ENCODE data around the gene SEC14L6. TPM values are rescaled to one million over a fixed set of nuclear protein-coding genes. Genes with fewer than 3 reads are reported as not detected.
"Not testable (repeated sequence)": the region's sequence is repeated elsewhere in the genome, so short reads cannot be mapped to it uniquely, and the experiment has no call there.

The SEC14L6 gene
- 0.53 TPM for polyA plus RNA-seq (2013, experiment 1 of 2)
- 0.53 TPM for polyA plus RNA-seq (2013, experiment 2 of 2)

- H3K27ac ChIP-seq (ENCODE audit: low read depth, low read length) = no peak within 1 kb of the TSS
- H3K4ac ChIP-seq (ENCODE audit: low read depth, low read length) = no peak within 1 kb of the TSS
- H3K79me2 ChIP-seq (ENCODE audit: control insufficient read depth, insufficient read depth, low read length) = no peaks in the 10 kb centered on the region
- H3K9ac ChIP-seq (ENCODE audit: low read length) = no peak within 1 kb of the TSS
- no peaks in the 10 kb centered on the region for H3K79me1 ChIP-seq (ENCODE audit: low read length)
- no peak within 1 kb of the TSS for H2BK5ac ChIP-seq (ENCODE audit: low read length)
- H3K4me3 ChIP-seq (ENCODE audit: low read length) = no peak within 1 kb of the TSS
- H3K56ac ChIP-seq (ENCODE audit: low read length) = no peak within 1 kb of the TSS
- no peaks in the 10 kb centered on the region for H3K27me3 ChIP-seq (ENCODE audit: insufficient read depth, low read length, poor library complexity)
- no peak within 1 kb of the TSS for H4K8ac ChIP-seq (ENCODE audit: low read depth, low read length)
- no CpG with 5 or more reads among the region's 7 CpGs for WGBS (ENCODE audit: extremely low coverage, insufficient coverage, low lambda C conversion rate)
- no peak for DNase-seq
- no peak within 1 kb of the TSS for H3K4me2 ChIP-seq (ENCODE audit: low read length)
- H2BK120ac ChIP-seq (ENCODE audit: low read depth, low read length) = no peak within 1 kb of the TSS
- H2AK5ac ChIP-seq (ENCODE audit: low read length) = no peak within 1 kb of the TSS
- H3K4me1 ChIP-seq (ENCODE audit: control insufficient read depth, low read depth, low read length) = no peaks in the 10 kb centered on the region
- H3K18ac ChIP-seq (ENCODE audit: low read length) = no peak within 1 kb of the TSS
- no peak within 1 kb of the TSS for H3K23ac ChIP-seq (ENCODE audit: low read length)
- no peaks in the 10 kb centered on the region for H3K36me3 ChIP-seq (ENCODE audit: control insufficient read depth, insufficient read depth, low read length)
- no peak within 1 kb of the TSS for H4K5ac ChIP-seq (ENCODE audit: low read length)
- no peak within 1 kb of the TSS for H2BK15ac ChIP-seq (replicated peaks; ENCODE audit: low read depth)
These were observed at the start of gene SEC14L6 for GRCh38 chr22:30546616-30547015. Gene SEC14L6 (minus strand): TSS chr22:30546741. CDS start chr22:30546682, 59 bp downstream.

DNA sequence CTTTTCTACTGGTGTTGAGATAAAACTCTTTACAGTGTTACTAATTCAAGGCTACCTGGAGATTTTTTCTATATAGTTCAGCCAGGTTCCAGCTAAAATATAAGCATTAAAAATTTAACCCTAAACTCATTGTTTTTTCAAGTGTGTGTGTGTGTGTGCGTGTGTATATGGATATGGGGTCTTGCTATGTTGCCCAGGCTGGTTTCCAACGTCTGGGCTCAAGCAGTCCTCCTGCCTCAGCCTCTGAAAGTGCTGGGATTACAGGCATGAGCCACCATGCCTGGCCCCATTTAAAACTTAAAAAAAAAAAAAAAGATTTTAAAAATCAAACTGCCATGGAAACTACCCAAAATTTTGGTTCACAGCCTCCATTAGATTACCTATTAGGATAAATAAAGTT is 49.7 kb upstream of the SEC14L6 start:
- Histone ChIP-seq H3K9ac (ENCODE audit: low read length) (no peak overlapping the region), H2BK15ac (replicated peaks; ENCODE audit: low read depth) (no peak overlapping the region), H3K79me1 (ENCODE audit: low read length) (peaks cover 3% of the 10 kb centered on the region), H4K8ac (ENCODE audit: low read depth, low read length) (no peak overlapping the region), H3K36me3 (ENCODE audit: control insufficient read depth, insufficient read depth, low read length) (no peaks in the 10 kb centered on the region), H3K18ac (ENCODE audit: low read length) (no peak overlapping the region), H4K5ac (ENCODE audit: low read length) (no peak overlapping the region), H2AK5ac (ENCODE audit: low read length) (no peak overlapping the region), H3K4me3 (ENCODE audit: low read length) (no peak overlapping the region), H3K27ac (ENCODE audit: low read depth, low read length) (no peak overlapping the region), H3K27me3 (ENCODE audit: insufficient read depth, low read length, poor library complexity) (no peaks in the 10 kb centered on the region), H3K23ac (ENCODE audit: low read length) (no peak overlapping the region), H3K56ac (ENCODE audit: low read length) (no peak overlapping the region), H2BK5ac (ENCODE audit: low read length) (no peak overlapping the region), H3K4ac (ENCODE audit: low read depth, low read length) (no peak overlapping the region), H3K79me2 (ENCODE audit: control insufficient read depth, insufficient read depth, low read length) (peaks cover 3% of the 10 kb centered on the region), H3K4me1 (ENCODE audit: control insufficient read depth, low read depth, low read length) (no peaks in the 10 kb centered on the region), H3K4me2 (ENCODE audit: low read length) (no peak overlapping the region), H2BK120ac (ENCODE audit: low read depth, low read length) (no peak overlapping the region)
- DNase-seq = no peak
- WGBS (ENCODE audit: extremely low coverage, insufficient coverage, low lambda C conversion rate) = no CpG with 5 or more reads among the region's 2 CpGs

- H3K27me3 ChIP-seq (ENCODE audit: insufficient read depth, low read length, poor library complexity); H3K27ac ChIP-seq (ENCODE audit: low read depth, low read length); H2AK5ac ChIP-seq (ENCODE audit: low read length); H3K23ac ChIP-seq (ENCODE audit: low read length); H3K4me1 ChIP-seq (ENCODE audit: control insufficient read depth, low read depth, low read length); H2BK120ac ChIP-seq (ENCODE audit: low read depth, low read length); H3K4me2 ChIP-seq (ENCODE audit: low read length); H3K56ac ChIP-seq (ENCODE audit: low read length); H2BK5ac ChIP-seq (ENCODE audit: low read length); H4K5ac ChIP-seq (ENCODE audit: low read length); H4K8ac ChIP-seq (ENCODE audit: low read depth, low read length); H2BK15ac ChIP-seq (replicated peaks; ENCODE audit: low read depth); H3K36me3 ChIP-seq (ENCODE audit: control insufficient read depth, insufficient read depth, low read length); H3K4me3 ChIP-seq (ENCODE audit: low read length); H3K18ac ChIP-seq (ENCODE audit: low read length); DNase-seq; H3K4ac ChIP-seq (ENCODE audit: low read depth, low read length); H3K9ac ChIP-seq (ENCODE audit: low read length): not testable (repeated sequence)
- peaks cover 21% of the 10 kb centered on the region for H3K79me2 ChIP-seq (ENCODE audit: control insufficient read depth, insufficient read depth, low read length)
- H3K79me1 ChIP-seq (ENCODE audit: low read length) = peaks cover 12% of the 10 kb centered on the region
- no CpG with 5 or more reads among the region's 18 CpGs for WGBS (ENCODE audit: extremely low coverage, insufficient coverage, low lambda C conversion rate)
These were observed 45.8 kb upstream of the SEC14L6 start for GRCh38 chr22:30592360-30592713.

DNA sequence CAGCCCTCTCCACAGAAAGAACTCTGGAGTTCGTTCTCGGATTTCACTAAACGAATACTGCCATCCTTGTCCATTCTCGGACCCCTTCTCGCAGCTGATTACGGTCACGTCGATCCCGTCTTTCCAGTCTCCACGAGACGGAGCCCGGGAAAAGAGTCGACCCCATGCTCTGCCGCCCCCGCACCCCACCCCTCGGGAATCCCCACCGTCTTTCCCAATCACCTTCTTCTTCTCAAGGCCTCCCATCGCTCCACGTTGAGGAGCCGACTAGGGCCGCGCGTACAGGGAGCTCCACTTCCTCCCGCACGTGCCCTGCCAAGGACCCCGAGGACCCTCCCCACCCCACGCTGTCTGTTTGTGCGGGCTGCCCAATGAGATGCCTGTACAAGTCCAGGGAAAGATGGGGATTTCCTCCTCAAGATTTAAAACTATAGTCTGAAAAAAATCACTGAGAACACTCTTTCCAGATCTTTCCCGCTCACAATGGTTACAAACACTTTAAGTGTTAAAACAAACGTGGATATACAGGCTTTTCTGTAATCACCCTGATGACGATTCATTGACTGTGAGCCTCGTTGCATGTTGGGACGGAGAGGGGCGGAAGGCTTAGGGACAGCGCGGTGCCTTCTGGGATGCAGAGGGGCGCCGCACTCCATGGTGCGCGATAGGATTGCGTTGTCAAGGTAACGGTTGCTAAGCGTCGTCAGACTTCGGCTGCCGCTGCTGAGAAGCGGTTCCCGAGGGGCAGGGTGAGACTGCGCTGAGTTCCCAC is 45.2 kb upstream of the SEC14L6 start, which contains the start of gene PES1:
TSS of gene PES1 (minus strand) at position 323 of the 772 bp plus-strand sequence. CDS start at position 246, 77 bp downstream.
- peak within 1 kb of the TSS; percentile 93 for H3K4me3 ChIP-seq (ENCODE audit: low read length)
- peaks cover 12% of the 10 kb centered on the region for H3K79me1 ChIP-seq (ENCODE audit: low read length)
- peak within 1 kb of the TSS; percentile 18 for H3K18ac ChIP-seq (ENCODE audit: low read length)
- H3K27me3 ChIP-seq (ENCODE audit: insufficient read depth, low read length, poor library complexity) = no peaks in the 10 kb centered on the region
- peaks cover 3% of the 10 kb centered on the region for H3K4me1 ChIP-seq (ENCODE audit: control insufficient read depth, low read depth, low read length)
- H3K36me3 ChIP-seq (ENCODE audit: control insufficient read depth, insufficient read depth, low read length) = peaks cover 14% of the 10 kb centered on the region
- H2AK5ac ChIP-seq (ENCODE audit: low read length) = no peak within 1 kb of the TSS
- H4K5ac ChIP-seq (ENCODE audit: low read length) = no peak within 1 kb of the TSS
- H2BK15ac ChIP-seq (replicated peaks; ENCODE audit: low read depth) = no peak within 1 kb of the TSS
- H3K9ac ChIP-seq (ENCODE audit: low read length) = peak within 1 kb of the TSS; percentile 85
- no peak within 1 kb of the TSS for H2BK5ac ChIP-seq (ENCODE audit: low read length)
- DNase-seq = peak; percentile 100
- no CpG with 5 or more reads among the region's 49 CpGs for WGBS (ENCODE audit: extremely low coverage, insufficient coverage, low lambda C conversion rate)
- no peak within 1 kb of the TSS for H3K4ac ChIP-seq (ENCODE audit: low read depth, low read length)
- H3K27ac ChIP-seq (ENCODE audit: low read depth, low read length) = no peak within 1 kb of the TSS
- H4K8ac ChIP-seq (ENCODE audit: low read depth, low read length) = no peak within 1 kb of the TSS
- peak within 1 kb of the TSS; percentile 89 for H3K4me2 ChIP-seq (ENCODE audit: low read length)
- H3K79me2 ChIP-seq (ENCODE audit: control insufficient read depth, insufficient read depth, low read length) = peaks cover 21% of the 10 kb centered on the region
- H3K23ac ChIP-seq (ENCODE audit: low read length) = no peak within 1 kb of the TSS
- peak within 1 kb of the TSS; percentile 95 for H3K56ac ChIP-seq (ENCODE audit: low read length)
- no peak within 1 kb of the TSS for H2BK120ac ChIP-seq (ENCODE audit: low read depth, low read length)

DNA sequence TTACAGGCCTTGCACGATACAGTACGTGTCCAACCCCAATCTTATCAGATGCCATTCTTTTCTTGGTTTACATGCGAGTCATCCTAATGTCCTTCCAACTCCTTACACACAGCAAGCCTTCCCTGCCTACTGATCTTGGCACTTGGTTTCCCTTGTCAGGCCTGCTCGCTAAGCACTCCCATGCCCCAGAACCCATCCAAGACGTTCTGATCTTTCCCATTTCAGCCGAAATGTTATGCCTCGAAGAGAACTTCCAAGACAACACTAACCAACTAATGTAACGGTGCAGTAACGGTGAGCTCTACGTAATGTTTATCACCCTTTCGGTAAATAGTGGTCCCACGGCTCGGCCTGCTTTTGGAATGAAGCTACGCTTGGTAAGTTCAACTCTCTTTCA is 44.6 kb upstream of the SEC14L6 start:
- Histone ChIP-seq H4K8ac (ENCODE audit: low read depth, low read length) (no peak overlapping the region), H3K56ac (ENCODE audit: low read length) (peak overlapping the region; percentile 95), H3K23ac (ENCODE audit: low read length) (no peak overlapping the region), H3K4ac (ENCODE audit: low read depth, low read length) (no peak overlapping the region), H3K4me1 (ENCODE audit: control insufficient read depth, low read depth, low read length) (peaks cover 3% of the 10 kb centered on the region), H3K27me3 (ENCODE audit: insufficient read depth, low read length, poor library complexity) (no peaks in the 10 kb centered on the region), H3K36me3 (ENCODE audit: control insufficient read depth, insufficient read depth, low read length) (peaks cover 17% of the 10 kb centered on the region), H2AK5ac (ENCODE audit: low read length) (no peak overlapping the region), H3K79me2 (ENCODE audit: control insufficient read depth, insufficient read depth, low read length) (peaks cover 21% of the 10 kb centered on the region), H3K18ac (ENCODE audit: low read length) (no peak overlapping the region), H2BK15ac (replicated peaks; ENCODE audit: low read depth) (no peak overlapping the region), H3K9ac (ENCODE audit: low read length) (peak overlapping the region; percentile 85), H4K5ac (ENCODE audit: low read length) (no peak overlapping the region), H2BK120ac (ENCODE audit: low read depth, low read length) (no peak overlapping the region), H3K4me2 (ENCODE audit: low read length) (peak overlapping the region; percentile 89), H2BK5ac (ENCODE audit: low read length) (no peak overlapping the region), H3K79me1 (ENCODE audit: low read length) (peaks cover 12% of the 10 kb centered on the region), H3K27ac (ENCODE audit: low read depth, low read length) (no peak overlapping the region), H3K4me3 (ENCODE audit: low read length) (peak overlapping the region; percentile 93)
- WGBS (ENCODE audit: extremely low coverage, insufficient coverage, low lambda C conversion rate) = no CpG with 5 or more reads among the region's 14 CpGs
- DNase-seq = no peak

Data from mesendoderm (in vitro differentiated cells).